ENCODE measurements around the gene CCT4. TPM values are rescaled to one million over a fixed set of nuclear protein-coding genes. Genes with fewer than 3 reads are reported as not detected.

Gene CCT4
- total RNA-seq, 1 experiment from 2014 or later = 345 TPM

DNA sequence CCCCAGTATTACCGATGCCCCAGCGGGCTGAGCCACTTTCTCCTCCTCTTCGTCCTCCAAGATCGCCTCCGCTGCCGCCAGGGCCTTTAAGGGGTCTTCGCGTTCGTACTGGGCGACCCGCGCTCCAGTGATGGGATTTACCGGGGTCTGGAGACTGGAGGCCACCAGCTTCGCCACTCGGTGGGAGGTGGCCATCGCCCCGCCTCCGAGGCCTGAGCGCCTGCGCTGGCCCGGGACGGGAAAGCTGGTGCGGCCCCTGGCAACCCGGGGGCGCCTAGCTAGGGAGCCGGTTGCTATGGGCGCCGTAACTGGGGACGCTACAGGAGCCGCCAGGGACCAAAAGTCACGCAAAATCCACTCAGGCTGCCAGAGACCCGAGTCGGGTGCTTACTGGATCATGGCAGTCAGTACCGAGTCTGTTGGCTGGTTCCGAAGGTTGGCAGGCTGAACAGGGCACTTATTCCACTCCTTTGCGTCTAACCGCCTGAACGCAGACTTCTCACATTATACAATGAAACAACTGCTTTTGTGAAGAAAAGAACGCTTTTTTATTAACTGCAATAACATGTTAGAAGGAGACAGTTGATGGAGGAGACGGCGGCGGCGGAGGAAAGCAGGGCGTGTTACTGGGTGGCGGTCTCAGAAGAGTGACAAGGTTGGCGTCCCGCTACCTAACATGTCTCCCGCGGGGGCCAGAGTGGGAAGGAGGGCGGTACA is 34.5 kb downstream of the CCT4 start, which contains the start of gene FAM161A (continued):
- TF ChIP-seq, protein P1, sequence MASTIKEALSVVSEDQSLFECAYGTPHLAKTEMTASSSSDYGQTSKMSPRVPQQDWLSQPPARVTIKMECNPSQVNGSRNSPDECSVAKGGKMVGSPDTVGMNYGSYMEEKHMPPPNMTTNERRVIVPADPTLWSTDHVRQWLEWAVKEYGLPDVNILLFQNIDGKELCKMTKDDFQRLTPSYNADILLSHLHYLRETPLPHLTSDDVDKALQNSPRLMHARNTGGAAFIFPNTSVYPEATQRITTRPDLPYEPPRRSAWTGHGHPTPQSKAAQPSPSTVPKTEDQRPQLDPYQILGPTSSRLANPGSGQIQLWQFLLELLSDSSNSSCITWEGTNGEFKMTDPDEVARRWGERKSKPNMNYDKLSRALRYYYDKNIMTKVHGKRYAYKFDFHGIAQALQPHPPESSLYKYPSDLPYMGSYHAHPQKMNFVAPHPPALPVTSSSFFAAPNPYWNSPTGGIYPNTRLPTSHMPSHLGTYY (CRISPR knock-in tag; IDR thresholded peaks at IDR 0.05) = no peak
- TF ChIP-seq E2F4 (CRISPR knock-in tag; IDR thresholded peaks at IDR 0.05; ENCODE audit: borderline replicate concordance, low read depth) (peak; percentile 89), ZNF219 (CRISPR knock-in tag; IDR thresholded peaks at IDR 0.05; ENCODE audit: borderline replicate concordance) (no peak), ZNF423 (CRISPR knock-in tag; IDR thresholded peaks at IDR 0.05) (no peak), JUN (CRISPR knock-in tag; IDR thresholded peaks at IDR 0.05) (no peak), NFATC4 (CRISPR knock-in tag; IDR thresholded peaks at IDR 0.05) (no peak), FOXK1 (CRISPR knock-in tag; IDR thresholded peaks at IDR 0.05) (peak; percentile 38; the same call in 1 of the 2 replicates), ZNF263 (CRISPR knock-in tag; IDR thresholded peaks at IDR 0.05; ENCODE audit: low read depth) (no peak), ZNF416 (CRISPR knock-in tag; IDR thresholded peaks at IDR 0.05) (no peak), ZMAT4 (CRISPR knock-in tag; IDR thresholded peaks at IDR 0.05) (no peak), ZNF512 (CRISPR knock-in tag; IDR thresholded peaks at IDR 0.05; ENCODE audit: borderline replicate concordance) (no peak), ELF4 (CRISPR knock-in tag; IDR thresholded peaks at IDR 0.05; ENCODE audit: low read depth) (0 out of 2 replicates have a peak, but pooled peaks have one; percentile 44), NFE2L1 (CRISPR knock-in tag; IDR thresholded peaks at IDR 0.05) (no peak)
- TF ChIP-seq, protein P2, sequence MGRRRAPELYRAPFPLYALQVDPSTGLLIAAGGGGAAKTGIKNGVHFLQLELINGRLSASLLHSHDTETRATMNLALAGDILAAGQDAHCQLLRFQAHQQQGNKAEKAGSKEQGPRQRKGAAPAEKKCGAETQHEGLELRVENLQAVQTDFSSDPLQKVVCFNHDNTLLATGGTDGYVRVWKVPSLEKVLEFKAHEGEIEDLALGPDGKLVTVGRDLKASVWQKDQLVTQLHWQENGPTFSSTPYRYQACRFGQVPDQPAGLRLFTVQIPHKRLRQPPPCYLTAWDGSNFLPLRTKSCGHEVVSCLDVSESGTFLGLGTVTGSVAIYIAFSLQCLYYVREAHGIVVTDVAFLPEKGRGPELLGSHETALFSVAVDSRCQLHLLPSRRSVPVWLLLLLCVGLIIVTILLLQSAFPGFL (CRISPR knock-in tag; IDR thresholded peaks at IDR 0.05; ENCODE audit: borderline replicate concordance) = no peak
- TF ChIP-seq, protein P3, sequence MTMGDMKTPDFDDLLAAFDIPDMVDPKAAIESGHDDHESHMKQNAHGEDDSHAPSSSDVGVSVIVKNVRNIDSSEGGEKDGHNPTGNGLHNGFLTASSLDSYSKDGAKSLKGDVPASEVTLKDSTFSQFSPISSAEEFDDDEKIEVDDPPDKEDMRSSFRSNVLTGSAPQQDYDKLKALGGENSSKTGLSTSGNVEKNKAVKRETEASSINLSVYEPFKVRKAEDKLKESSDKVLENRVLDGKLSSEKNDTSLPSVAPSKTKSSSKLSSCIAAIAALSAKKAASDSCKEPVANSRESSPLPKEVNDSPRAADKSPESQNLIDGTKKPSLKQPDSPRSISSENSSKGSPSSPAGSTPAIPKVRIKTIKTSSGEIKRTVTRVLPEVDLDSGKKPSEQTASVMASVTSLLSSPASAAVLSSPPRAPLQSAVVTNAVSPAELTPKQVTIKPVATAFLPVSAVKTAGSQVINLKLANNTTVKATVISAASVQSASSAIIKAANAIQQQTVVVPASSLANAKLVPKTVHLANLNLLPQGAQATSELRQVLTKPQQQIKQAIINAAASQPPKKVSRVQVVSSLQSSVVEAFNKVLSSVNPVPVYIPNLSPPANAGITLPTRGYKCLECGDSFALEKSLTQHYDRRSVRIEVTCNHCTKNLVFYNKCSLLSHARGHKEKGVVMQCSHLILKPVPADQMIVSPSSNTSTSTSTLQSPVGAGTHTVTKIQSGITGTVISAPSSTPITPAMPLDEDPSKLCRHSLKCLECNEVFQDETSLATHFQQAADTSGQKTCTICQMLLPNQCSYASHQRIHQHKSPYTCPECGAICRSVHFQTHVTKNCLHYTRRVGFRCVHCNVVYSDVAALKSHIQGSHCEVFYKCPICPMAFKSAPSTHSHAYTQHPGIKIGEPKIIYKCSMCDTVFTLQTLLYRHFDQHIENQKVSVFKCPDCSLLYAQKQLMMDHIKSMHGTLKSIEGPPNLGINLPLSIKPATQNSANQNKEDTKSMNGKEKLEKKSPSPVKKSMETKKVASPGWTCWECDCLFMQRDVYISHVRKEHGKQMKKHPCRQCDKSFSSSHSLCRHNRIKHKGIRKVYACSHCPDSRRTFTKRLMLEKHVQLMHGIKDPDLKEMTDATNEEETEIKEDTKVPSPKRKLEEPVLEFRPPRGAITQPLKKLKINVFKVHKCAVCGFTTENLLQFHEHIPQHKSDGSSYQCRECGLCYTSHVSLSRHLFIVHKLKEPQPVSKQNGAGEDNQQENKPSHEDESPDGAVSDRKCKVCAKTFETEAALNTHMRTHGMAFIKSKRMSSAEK (CRISPR knock-in tag; IDR thresholded peaks at IDR 0.05; ENCODE audit: borderline replicate concordance) = no peak

Data from WTC11 (cell line).